Astrocyte (in vitro differentiated cells and primary cell): ENCODE measurements around the gene GALNT18. TPM values are rescaled to one million over a fixed set of nuclear protein-coding genes. Genes with fewer than 3 reads are reported as not detected.
A peak's percentile ranks its signal among the peaks of the same experiment; 100 is the strongest.

Experiments used
- DNase-seq: peaks from one replicate; pipeline ENCODE4 v3.0.0-alpha.2; 2010; ENCODE audit warnings: low read depth
- FAIRE-seq: peaks from 2 replicates; lab custom pipeline; 2011; peaks lifted over from hg19 to GRCh38; lab: Jason Lieb, UNC
- H2AFZ ChIP-seq: 2 replicates; pipeline ENCODE4 v1.6.0; 2012; ENCODE audit warnings: low read depth, low read length, inconsistent platforms
- H3K27ac ChIP-seq: 2 replicates; pipeline ENCODE4 v1.5.1; 2011; ENCODE audit warnings: low read depth, low read length, inconsistent platforms
- H3K27me3 ChIP-seq: 2 replicates; pipeline ENCODE4 v1.6.0; 2011; ENCODE audit warnings: low read length, inconsistent platforms; ENCODE audit not compliant: insufficient read depth
- H3K36me3 ChIP-seq: 2 replicates; pipeline ENCODE4 v1.5.1; 2011; ENCODE audit warnings: low read length, inconsistent platforms; ENCODE audit not compliant: insufficient read depth
- H3K4me1 ChIP-seq: 2 replicates; pipeline ENCODE4 v1.5.1; 2011; ENCODE audit warnings: low read length, inconsistent platforms; ENCODE audit not compliant: insufficient read depth
- H3K4me2 ChIP-seq: 2 replicates; pipeline ENCODE4 v1.6.0; 2012; ENCODE audit warnings: low read length, inconsistent platforms
- H3K4me3 ChIP-seq: 2 replicates; pipeline ENCODE4 v1.5.1; 2011; ENCODE audit warnings: low read depth, mild to moderate bottlenecking, low read length, inconsistent platforms; ENCODE audit not compliant: insufficient read depth
- H3K79me2 ChIP-seq: 2 replicates; pipeline ENCODE4 v1.6.0; 2012; ENCODE audit warnings: mild to moderate bottlenecking, low read length, inconsistent platforms; ENCODE audit not compliant: insufficient read depth
- H3K9ac ChIP-seq: 2 replicates; pipeline ENCODE4 v1.6.0; 2012; ENCODE audit warnings: mild to moderate bottlenecking, low read length, inconsistent platforms
- H3K9me3 ChIP-seq: 2 replicates; pipeline ENCODE4 v1.5.1; 2012; ENCODE audit warnings: low read depth, mild to moderate bottlenecking, low read length, inconsistent platforms; ENCODE audit not compliant: insufficient read depth
- H4K20me1 ChIP-seq: 2 replicates; pipeline ENCODE4 v1.6.0; 2012; ENCODE audit warnings: low read length, inconsistent platforms; ENCODE audit not compliant: insufficient read depth
- H3K27ac Mint-ChIP-seq: one replicate; pipeline ENCODE4 v1.8.0; 2021; ENCODE audit warnings: mild to moderate bottlenecking, mixed read lengths; ENCODE audit not compliant: unreplicated experiment
- H3K27me3 Mint-ChIP-seq: one replicate; pipeline ENCODE4 v1.8.0; 2021; ENCODE audit warnings: low read depth, mixed read lengths; ENCODE audit not compliant: unreplicated experiment
- H3K36me3 Mint-ChIP-seq: one replicate; pipeline ENCODE4 v1.8.0; 2021; ENCODE audit warnings: low read depth, mixed read lengths; ENCODE audit not compliant: unreplicated experiment
- H3K4me1 Mint-ChIP-seq: one replicate; pipeline ENCODE4 v1.8.0; 2021; ENCODE audit warnings: low read depth, mixed read lengths; ENCODE audit not compliant: unreplicated experiment
- H3K4me3 Mint-ChIP-seq: one replicate; pipeline ENCODE4 v1.8.0; 2021; ENCODE audit warnings: mild to moderate bottlenecking, moderate library complexity, mixed read lengths; ENCODE audit not compliant: unreplicated experiment
- H3K9me3 Mint-ChIP-seq: one replicate; pipeline ENCODE4 v1.8.0; 2021; ENCODE audit warnings: mild to moderate bottlenecking, mixed read lengths; ENCODE audit not compliant: unreplicated experiment
- CTCF ChIP-seq: IDR thresholded peaks from 2 replicates; pipeline ENCODE4 v1.5.1; 2011; ENCODE audit warnings: low read depth, mild to moderate bottlenecking, inconsistent platforms, low read length, moderate library complexity; ENCODE audit not compliant: insufficient read depth
- EZH2 ChIP-seq: IDR thresholded peaks from 2 replicates; pipeline ENCODE4 v1.6.1; 2012; ENCODE audit warnings: mild to moderate bottlenecking, low read length, inconsistent platforms; ENCODE audit not compliant: insufficient read depth
- total RNA-seq: library from RNA; stranded (reverse); gene quantifications from 2 replicates; pipeline ENCODE4 v1.2.1, GENCODE V29; 2021

GALNT18 gene
- total RNA-seq, 1 donor from 2014 or later: 6.5 TPM

- peaks cover 15% of the 10 kb centered on the region for H3K27me3 ChIP-seq
- no peaks in the 10 kb centered on the region for H3K36me3 ChIP-seq
- DNase-seq (no peak), FAIRE-seq (no peak)
- no peak overlapping the region for H3K27ac ChIP-seq
- peaks cover 28% of the 10 kb centered on the region for H3K27me3 Mint-ChIP-seq
- H3K9ac ChIP-seq: no peak overlapping the region
- H3K4me3 ChIP-seq: no peak overlapping the region
- H3K27ac Mint-ChIP-seq: no peak overlapping the region
- peaks cover 4% of the 10 kb centered on the region for H3K4me1 Mint-ChIP-seq
- no peaks in the 10 kb centered on the region for H4K20me1 ChIP-seq
- H3K4me2 ChIP-seq: peak overlapping the region; percentile 33
- peaks cover 6% of the 10 kb centered on the region for H3K36me3 Mint-ChIP-seq
- H3K9me3 ChIP-seq: no peaks in the 10 kb centered on the region
- TF ChIP-seq CTCF (no peak), EZH2 (no peak)
- H3K4me3 Mint-ChIP-seq: no peak overlapping the region
- H3K9me3 Mint-ChIP-seq: peaks cover 3% of the 10 kb centered on the region
- H2AFZ ChIP-seq: no peak overlapping the region
- no peaks in the 10 kb centered on the region for H3K79me2 ChIP-seq
- H3K4me1 ChIP-seq: peaks cover 8% of the 10 kb centered on the region
Observed at GRCh38 chr11:11444804-11445131, 177.0 kb downstream of the GALNT18 start.

- H3K9me3 ChIP-seq: no peaks in the 10 kb centered on the region
- Mint-ChIP-seq H3K27me3 (peaks cover 30% of the 10 kb centered on the region), H3K4me3 (no peak overlapping the region), H3K36me3 (peaks cover 4% of the 10 kb centered on the region), H3K27ac (no peak overlapping the region), H3K4me1 (peaks cover 6% of the 10 kb centered on the region), H3K9me3 (peaks cover 3% of the 10 kb centered on the region)
- TF ChIP-seq EZH2 (no peak), CTCF (no peak)
- no peaks in the 10 kb centered on the region for H3K79me2 ChIP-seq
- no peaks in the 10 kb centered on the region for H3K36me3 ChIP-seq
- peak overlapping the region; percentile 33 for H3K4me2 ChIP-seq
- H3K4me3 ChIP-seq: no peak overlapping the region
- H3K9ac ChIP-seq: no peak overlapping the region
- H3K4me1 ChIP-seq: peaks cover 8% of the 10 kb centered on the region
- DNase-seq (peak; percentile 56), FAIRE-seq (no peak)
- no peaks in the 10 kb centered on the region for H4K20me1 ChIP-seq
- H3K27ac ChIP-seq: no peak overlapping the region
- H3K27me3 ChIP-seq: peaks cover 15% of the 10 kb centered on the region
- H2AFZ ChIP-seq: no peak overlapping the region
Observed at GRCh38 chr11:11444027-11444803, 177.6 kb downstream of the GALNT18 start.

- Mint-ChIP-seq H3K27ac (no peak overlapping the region), H3K36me3 (peaks cover 7% of the 10 kb centered on the region), H3K4me1 (peaks cover 6% of the 10 kb centered on the region), H3K9me3 (peaks cover 3% of the 10 kb centered on the region), H3K4me3 (no peak overlapping the region), H3K27me3 (peaks cover 43% of the 10 kb centered on the region)
- Histone ChIP-seq H3K9ac (no peak overlapping the region), H3K27ac (no peak overlapping the region), H4K20me1 (no peaks in the 10 kb centered on the region), H3K27me3 (peaks cover 15% of the 10 kb centered on the region), H3K79me2 (no peaks in the 10 kb centered on the region), H3K4me2 (no peak overlapping the region), H2AFZ (no peak overlapping the region), H3K36me3 (no peaks in the 10 kb centered on the region), H3K9me3 (no peaks in the 10 kb centered on the region), H3K4me1 (peaks cover 8% of the 10 kb centered on the region), H3K4me3 (no peak overlapping the region)
- no peak for TF ChIP-seq CTCF
- no peak for TF ChIP-seq EZH2
- FAIRE-seq (no peak), DNase-seq (no peak)
Observed at GRCh38 chr11:11442791-11443190, 179.0 kb downstream of the GALNT18 start.
